Large intestine (tissue), 3 donors: Measurements from ENCODE around the gene TINCR. TPM values are rescaled to one million over a fixed set of nuclear protein-coding genes. Genes with fewer than 3 reads are reported as not detected.

Experiments
- DNase-seq, 2 donors: peaks; one replicate each; pipeline versions ENCODE4 v3.0.0 to v3.0.0-alpha.2; 2013
- H3K27ac ChIP-seq: one replicate; pipeline ENCODE4 v1.5.1; 2013; ENCODE audit warnings: low read length
- H3K27me3 ChIP-seq: 2 replicates; pipeline ENCODE4 v1.6.1; 2013; ENCODE audit warnings: low read length; ENCODE audit not compliant: control insufficient read depth, insufficient read depth
- H3K36me3 ChIP-seq: 2 replicates; pipeline ENCODE4 v1.6.1; 2013; ENCODE audit warnings: low read length; ENCODE audit not compliant: control insufficient read depth, insufficient read depth
- H3K4me1 ChIP-seq: one replicate; pipeline ENCODE4 v1.6.1; 2013; ENCODE audit warnings: low read length; ENCODE audit not compliant: control insufficient read depth, insufficient read depth
- H3K4me3 ChIP-seq: one replicate; pipeline ENCODE4 v1.5.1; 2013; ENCODE audit warnings: low read length
- H3K9me3 ChIP-seq: one replicate; pipeline ENCODE4 v1.6.1; 2013; ENCODE audit warnings: mild to moderate bottlenecking, low read depth, low read length, moderate library complexity; ENCODE audit not compliant: control insufficient read depth
- WGBS: methylation state at CpG from one replicate; pipeline ENCODE4 v1.1.5; 2013; ENCODE audit warnings: low lambda C conversion rate; ENCODE audit not compliant: insufficient coverage; 5-methylcytosine and 5-hydroxymethylcytosine counted together
- polyA plus RNA-seq: library from polyadenylated mRNA; unstranded; fragments of 120-200 nt; gene quantifications from one replicate; pipeline ENCODE4 v1.2.1, GENCODE V29; 2013

The TINCR gene
- polyA plus RNA-seq, 1 donor, result 0.58 TPM

DNA sequence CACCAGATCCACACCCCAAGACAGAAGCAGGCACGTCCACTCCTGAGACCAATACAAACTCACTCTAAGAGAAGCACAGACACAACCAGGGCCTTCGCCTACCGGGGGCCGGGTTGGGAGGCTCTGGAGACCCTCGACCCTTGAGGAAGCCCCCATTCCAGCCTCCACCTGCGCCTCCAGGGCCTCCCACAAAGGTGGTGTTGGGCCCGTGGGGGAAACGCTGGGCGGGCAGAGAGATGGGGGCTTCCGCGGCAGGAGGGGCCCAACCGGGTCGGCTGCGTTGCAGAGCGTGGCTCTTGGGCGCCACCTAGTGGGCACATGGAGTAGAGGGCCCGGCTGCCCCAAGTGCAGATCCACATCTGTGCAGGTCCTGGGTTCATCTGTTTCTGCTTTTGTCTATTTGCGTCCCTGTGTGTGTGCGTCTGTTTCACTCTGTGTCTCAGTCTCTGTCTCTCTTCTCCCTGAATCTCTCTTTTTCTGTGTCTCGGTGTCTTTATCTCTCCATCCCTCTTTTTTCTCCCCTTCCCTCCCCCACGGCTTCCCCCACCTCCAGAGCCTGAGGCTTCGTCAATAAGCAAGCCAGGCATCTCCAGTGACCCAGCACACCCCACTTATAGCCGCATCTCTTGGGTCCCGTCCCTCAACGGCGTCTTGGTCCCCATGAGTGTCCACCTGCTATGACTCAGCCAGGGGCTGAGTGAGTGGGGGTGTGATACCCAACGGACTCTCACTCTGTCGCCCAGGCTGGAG, 10.5 kb upstream of the TINCR start:
- Histone ChIP-seq H3K27ac (peak overlapping the region; percentile 61), H3K4me3 (peak overlapping the region; percentile 41)
- DNase-seq, result peak in 1 of 2 donors; percentile 53

DNA sequence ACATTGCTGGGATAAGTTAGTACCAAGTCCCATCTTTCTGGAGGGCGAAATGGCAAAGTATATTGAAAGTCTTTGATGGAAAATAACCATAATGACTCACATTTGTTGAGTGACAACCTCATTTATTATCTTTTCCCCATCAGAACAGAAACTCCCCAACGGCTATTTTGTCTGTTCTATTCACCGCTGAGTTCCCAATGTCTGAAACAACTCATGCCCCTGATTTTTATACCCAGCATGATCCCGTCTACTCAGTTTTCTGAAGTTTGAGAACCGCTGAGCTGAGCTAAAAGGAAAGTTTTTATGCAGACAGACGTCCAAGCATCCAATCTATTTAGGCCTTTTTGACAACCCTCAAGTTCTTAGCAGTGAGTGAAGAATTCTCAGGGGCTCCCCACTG, 7.8 kb upstream of the TINCR start:
- Histone ChIP-seq H3K27me3 (no peaks in the 10 kb centered on the region), H3K4me3 (no peak overlapping the region), H3K9me3 (peaks cover 3% of the 10 kb centered on the region), H3K4me1 (peaks cover 3% of the 10 kb centered on the region), H3K36me3 (no peaks in the 10 kb centered on the region), H3K27ac (no peak overlapping the region)
- DNase-seq, result no peak
- no CpG with 5 or more reads among the region's 6 CpGs for WGBS

More for the DNA sequence above, 10.5 kb upstream of the TINCR start:
- Histone ChIP-seq H3K36me3 (peaks cover 2% of the 10 kb centered on the region), H3K4me1 (peaks cover 9% of the 10 kb centered on the region), H3K9me3 (peaks cover 3% of the 10 kb centered on the region), H3K27me3 (no peaks in the 10 kb centered on the region)
- 9% methylated on average over 2 of the region's 28 CpGs for WGBS

DNA sequence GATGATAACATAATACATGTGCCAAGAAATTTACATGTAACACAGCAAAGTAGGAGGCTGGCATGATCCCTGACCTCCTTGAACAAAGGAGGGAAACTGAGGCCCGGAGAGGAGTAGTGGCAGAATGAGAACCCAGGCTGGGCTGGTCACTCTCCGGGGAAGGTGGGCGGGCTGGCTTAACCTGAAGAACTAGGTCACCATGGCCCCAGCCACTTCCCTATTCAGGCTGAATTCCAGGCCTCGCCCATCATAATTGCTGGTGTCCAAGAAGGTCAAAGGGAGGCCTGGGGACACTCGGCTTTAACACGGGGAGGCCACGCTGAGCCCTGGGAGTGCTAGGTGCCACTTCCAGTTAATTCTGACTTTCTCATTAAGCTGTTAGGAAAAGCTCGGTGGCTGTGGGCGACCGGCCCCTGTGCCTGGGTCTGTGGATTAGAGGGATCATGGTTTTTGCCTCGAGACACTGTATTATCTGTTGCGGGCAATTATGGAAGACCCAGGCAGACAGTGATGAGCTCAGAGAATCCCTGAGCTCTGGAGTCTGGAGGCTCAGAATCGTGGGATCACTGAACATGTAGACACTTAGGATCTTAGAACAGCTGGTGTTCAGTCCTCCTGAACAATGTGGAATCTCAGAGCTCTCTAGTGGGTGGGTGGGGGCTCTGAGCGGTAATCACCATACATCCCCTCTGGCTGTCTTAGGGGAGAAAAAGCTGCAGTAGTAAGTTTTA, 5.0 kb upstream of the TINCR start:
- Histone ChIP-seq H3K9me3 (peaks cover 3% of the 10 kb centered on the region), H3K4me1 (peaks cover 3% of the 10 kb centered on the region), H3K27ac (no peak overlapping the region), H3K4me3 (no peak overlapping the region), H3K27me3 (peaks cover 9% of the 10 kb centered on the region), H3K36me3 (no peaks in the 10 kb centered on the region)
- DNase-seq, result no peak
- WGBS, result no CpG with 5 or more reads among the region's 14 CpGs

DNA sequence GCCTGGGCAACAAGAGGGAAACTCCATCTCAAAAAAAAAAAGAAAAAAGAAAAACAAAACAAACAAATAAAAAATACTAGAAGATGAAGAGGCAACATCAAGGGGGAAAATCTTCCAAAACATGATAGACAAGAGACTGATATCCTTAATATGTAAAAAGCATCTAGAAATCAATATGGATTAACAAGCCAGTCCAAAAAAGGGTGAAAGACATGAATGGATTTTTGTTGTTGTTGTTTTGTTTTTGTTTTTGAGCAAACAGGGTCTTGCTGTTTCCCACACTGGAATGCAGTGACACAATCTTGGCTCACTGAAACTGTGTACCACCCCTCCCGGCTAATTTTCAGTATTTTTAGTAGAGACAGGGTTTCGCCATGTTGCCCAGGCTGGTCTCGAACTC, 4.0 kb upstream of the TINCR start:
- no peak for DNase-seq
- no peak overlapping the region for H3K27ac ChIP-seq
- no peaks in the 10 kb centered on the region for H3K36me3 ChIP-seq
- H3K9me3 ChIP-seq, result peaks cover 3% of the 10 kb centered on the region
- peaks cover 18% of the 10 kb centered on the region for H3K27me3 ChIP-seq
- no CpG with 5 or more reads among the region's 3 CpGs for WGBS
- peaks cover 3% of the 10 kb centered on the region for H3K4me1 ChIP-seq
- no peak overlapping the region for H3K4me3 ChIP-seq

DNA sequence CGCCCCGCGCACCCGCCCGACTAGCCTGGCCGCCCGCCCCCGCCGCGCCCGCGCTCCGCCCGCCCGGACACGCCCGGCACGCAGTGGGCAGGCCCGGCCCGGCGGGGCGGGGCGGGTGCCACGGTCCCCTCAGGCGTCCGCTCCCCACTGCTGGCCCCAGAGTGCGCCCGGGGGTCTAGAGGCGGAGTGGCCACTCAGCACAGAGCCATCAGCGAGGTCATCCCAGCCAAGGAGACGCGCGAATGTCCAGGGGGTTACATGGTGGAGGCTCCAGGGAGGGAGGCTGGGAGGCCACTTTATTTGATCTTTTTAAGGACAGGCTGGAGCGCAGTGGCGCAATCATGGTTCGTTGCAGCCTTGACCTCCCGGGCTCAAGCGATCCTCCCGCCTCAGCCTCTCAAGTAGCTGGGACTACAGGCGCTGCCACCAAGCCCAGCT, 236 bp upstream of the TINCR start:
- H3K4me3 ChIP-seq, result no peak overlapping the region
- peaks cover 38% of the 10 kb centered on the region for H3K27me3 ChIP-seq
- no peak overlapping the region for H3K27ac ChIP-seq
- DNase-seq, result no peak
- peaks cover 1% of the 10 kb centered on the region for H3K4me1 ChIP-seq
- no CpG with 5 or more reads among the region's 40 CpGs for WGBS
- H3K36me3 ChIP-seq, result no peaks in the 10 kb centered on the region
- peaks cover 2% of the 10 kb centered on the region for H3K9me3 ChIP-seq

DNA sequence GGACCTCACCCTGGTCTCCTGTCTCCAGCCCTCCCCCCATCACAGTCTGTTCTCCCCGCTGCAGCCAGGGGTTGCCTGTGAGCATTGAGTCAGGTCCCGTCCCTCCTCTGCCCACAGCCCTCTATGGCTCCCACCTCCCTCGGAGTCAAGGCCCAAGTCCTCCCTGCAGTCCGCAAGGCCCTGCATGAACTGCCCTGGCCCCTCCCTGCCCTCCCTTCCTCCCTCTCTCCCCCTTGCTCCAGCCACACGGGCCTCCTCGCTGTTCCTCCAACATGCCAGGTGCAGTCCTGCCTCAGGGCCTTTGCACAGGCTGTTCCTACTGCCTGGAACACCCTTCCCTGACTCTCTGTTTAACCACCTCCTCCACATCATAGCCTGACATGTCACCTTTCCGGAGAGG, 2.8 kb downstream of the TINCR start:
- WGBS, result no CpG with 5 or more reads among the region's 7 CpGs
- Histone ChIP-seq H3K27me3 (peaks cover 38% of the 10 kb centered on the region), H3K36me3 (no peaks in the 10 kb centered on the region)

DNA sequence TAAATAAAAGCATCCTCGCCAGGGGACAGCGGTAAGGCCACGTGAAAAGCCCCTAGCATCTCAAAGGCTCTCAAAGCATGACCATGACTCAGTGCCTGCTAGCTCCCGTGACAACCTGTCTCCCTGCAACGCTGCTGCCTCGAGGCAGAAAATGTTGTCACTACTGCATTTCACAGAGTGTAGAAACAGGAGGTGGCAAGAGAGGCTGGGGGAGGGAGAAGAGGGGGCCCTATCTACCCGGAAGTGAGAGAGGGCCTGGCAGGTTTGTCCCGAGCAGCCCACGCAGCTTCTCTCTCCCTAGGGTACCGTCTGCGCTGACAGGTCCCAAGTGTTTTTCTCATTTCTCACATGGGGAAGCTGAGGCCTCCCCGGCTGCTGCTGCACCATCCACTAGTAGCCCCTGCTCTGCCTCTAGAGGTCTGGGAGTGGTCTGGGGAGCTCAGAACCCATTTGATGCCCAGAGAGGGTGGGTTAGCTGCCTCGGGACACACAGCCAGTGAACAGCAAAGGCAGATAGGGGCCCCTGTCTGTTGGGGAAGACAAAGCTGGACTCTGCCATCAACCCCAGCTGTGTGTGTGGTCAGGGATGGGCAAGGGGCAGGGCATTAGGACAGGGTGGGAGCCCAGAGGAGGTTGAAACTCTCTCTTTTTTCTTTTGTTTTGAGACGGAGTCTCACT, 3.7 kb downstream of the TINCR start:
- no CpG with 5 or more reads among the region's 14 CpGs for WGBS
- peaks cover 38% of the 10 kb centered on the region for H3K27me3 ChIP-seq
- no peak overlapping the region for H3K27ac ChIP-seq
- peaks cover 2% of the 10 kb centered on the region for H3K9me3 ChIP-seq
- no peaks in the 10 kb centered on the region for H3K36me3 ChIP-seq
- no peaks in the 10 kb centered on the region for H3K4me1 ChIP-seq
- no peak for DNase-seq
- H3K4me3 ChIP-seq, result no peak overlapping the region

More for the DNA sequence above, 2.8 kb downstream of the TINCR start:
- Histone ChIP-seq H3K9me3 (peaks cover 2% of the 10 kb centered on the region), H3K4me1 (no peaks in the 10 kb centered on the region), H3K4me3 (no peak overlapping the region), H3K27ac (no peak overlapping the region)
- DNase-seq, result no peak

DNA sequence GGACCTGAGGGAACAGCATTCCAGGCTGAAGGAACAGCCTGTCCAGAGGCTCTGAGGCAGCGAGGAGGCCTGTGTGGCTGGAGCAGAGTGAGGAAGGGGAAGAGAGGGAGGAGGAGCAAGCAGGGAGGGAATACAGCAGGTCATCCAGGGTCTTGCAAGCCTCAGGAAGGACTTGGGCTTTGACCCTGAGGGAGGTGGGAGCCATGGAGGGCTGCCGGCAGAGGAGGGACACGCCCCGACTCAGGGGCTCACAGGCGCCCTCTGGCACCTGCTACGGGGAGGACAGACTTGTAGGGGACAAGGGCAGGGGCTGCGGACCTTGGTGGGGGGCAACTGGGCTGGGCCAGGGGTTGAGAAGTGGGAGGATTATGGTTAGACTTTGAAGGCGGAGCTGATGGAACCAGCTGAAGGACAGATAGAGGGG, 4.7 kb downstream of the TINCR start:
- Histone ChIP-seq H3K9me3 (peaks cover 2% of the 10 kb centered on the region), H3K27ac (no peak overlapping the region), H3K4me1 (no peaks in the 10 kb centered on the region), H3K36me3 (no peaks in the 10 kb centered on the region), H3K27me3 (peaks cover 31% of the 10 kb centered on the region), H3K4me3 (no peak overlapping the region)
- no peak for DNase-seq
- 67% methylated on average over 1 of the region's 8 CpGs for WGBS

DNA sequence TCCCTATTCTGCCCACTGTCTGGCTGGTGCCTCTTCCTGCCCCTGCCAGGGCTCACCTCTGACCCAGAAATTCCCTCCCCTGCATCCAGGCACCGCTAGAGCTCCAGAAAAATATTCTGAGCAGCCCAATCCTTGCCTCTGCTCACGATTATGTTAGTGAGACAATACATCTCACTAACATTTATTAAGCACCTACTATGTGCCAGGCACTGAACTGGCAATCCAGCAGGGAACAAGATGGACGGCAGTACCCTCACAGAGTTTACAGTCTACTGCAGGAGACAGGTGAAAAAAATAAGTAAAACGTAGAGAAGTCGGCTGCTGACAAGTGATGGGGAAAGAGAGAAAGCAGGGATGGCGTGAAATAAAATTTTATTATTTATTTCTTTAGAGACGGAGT, 5.5 kb downstream of the TINCR start:
- Histone ChIP-seq H3K27ac (no peak overlapping the region), H3K36me3 (no peaks in the 10 kb centered on the region), H3K4me3 (no peak overlapping the region), H3K4me1 (no peaks in the 10 kb centered on the region), H3K9me3 (peaks cover 2% of the 10 kb centered on the region), H3K27me3 (peaks cover 29% of the 10 kb centered on the region)
- no CpG with 5 or more reads among the region's 7 CpGs for WGBS
- DNase-seq, result no peak

DNA sequence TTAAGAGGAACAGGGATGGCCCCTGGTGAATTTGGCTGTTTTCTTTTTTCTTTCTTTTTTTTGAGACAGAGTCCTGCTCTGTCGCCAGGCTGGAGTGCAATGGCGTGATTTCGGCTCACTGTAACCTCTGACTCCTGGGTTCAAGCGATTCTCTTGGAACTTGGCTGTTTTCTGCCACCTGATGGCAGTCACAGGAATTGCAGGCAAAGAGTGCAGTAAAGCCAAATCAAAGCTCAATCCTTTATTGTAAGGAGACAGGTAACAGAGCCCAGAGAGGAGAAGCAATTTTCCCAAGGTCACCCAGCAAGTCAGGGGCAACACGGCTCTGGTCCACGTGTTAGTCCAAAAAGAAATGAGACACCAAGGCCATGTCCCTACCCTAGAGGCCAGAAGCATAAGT, 6.2 kb downstream of the TINCR start:
- no CpG with 5 or more reads among the region's 6 CpGs for WGBS
- H3K4me3 ChIP-seq, result no peak overlapping the region
- H3K36me3 ChIP-seq, result no peaks in the 10 kb centered on the region
- no peak for DNase-seq
- no peak overlapping the region for H3K27ac ChIP-seq
- H3K27me3 ChIP-seq, result peaks cover 22% of the 10 kb centered on the region
- H3K4me1 ChIP-seq, result no peaks in the 10 kb centered on the region
- H3K9me3 ChIP-seq, result peaks cover 2% of the 10 kb centered on the region
